HCT116 (cell line): ENCODE data around the gene UBQLN4. TPM values are rescaled to one million over a fixed set of nuclear protein-coding genes. Genes with fewer than 3 reads are reported as not detected.

ENCODE experiments used
- ATAC-seq: fragments of 200-7000 bp; cut with Tn5 transposase; 2 replicates; pipeline ENCODE4 v1.9.1; 2020; ENCODE audit warnings: mild to moderate bottlenecking, moderate library complexity
- BruUV-seq: library from RNA; stranded (reverse); fragments of 400-500 nt; replicated peaks from 2 replicates; lab custom pipeline; 2021; lab: Mats Ljungman, UMichigan
- CTCF ChIA-PET: fragments of 300-600 bp; sonication (Branson Sonifier 250); formaldehyde crosslinking; loops from one replicate; lab custom pipeline; 2021; ENCODE audit warnings: antibody characterized with exemption; lab: Charles Lee
- POLR2A ChIA-PET: fragments of 300-600, 350-600 bp; sonication (Branson Sonifier 250); formaldehyde crosslinking; loops from one replicate; lab custom pipeline; 2021; ENCODE audit warnings: antibody characterized with exemption; lab: Charles Lee
- RAD21 ChIA-PET, 2 experiments: fragments of 300-600 bp; sonication (Branson Sonifier 250); formaldehyde crosslinking; loops; one replicate each; lab custom pipeline; 2023; ENCODE audit warnings: low total read pairs in 2 of 2; ENCODE audit not compliant: uncharacterized antibody in 2 of 2, unreplicated experiment in 2 of 2, low non-redundant PET in 1 of 2; lab: Charles Lee
- DNase-seq: peaks from one replicate; pipeline ENCODE4 v3.0.0-alpha.2; 2010; ENCODE audit warnings: low read depth, low spot score
- H2AFZ ChIP-seq: fragments of 200-600 bp; shearing (Covaris generic), sonication (generic); 2 replicates; pipeline ENCODE4 v1.6.1; 2017; ENCODE audit warnings: low read depth, mixed run types, mixed read lengths, antibody characterized with exemption, low read length; ENCODE audit not compliant: poor library complexity, severe bottlenecking
- H3K27ac ChIP-seq: 2 replicates; pipeline ENCODE4 v1.5.1; 2012; ENCODE audit warnings: low read depth, low read length
- H3K27me3 ChIP-seq: fragments of 200-600 bp; sonication (generic); 2 replicates; pipeline ENCODE4 v1.6.1; 2016; ENCODE audit warnings: mixed run types, low read length, mixed read lengths; ENCODE audit not compliant: insufficient read depth
- H3K36me3 ChIP-seq, 2 experiments: fragments of 200-500 bp in 1 of 2; fragments of 200-600 bp in 1 of 2; sonication (Bioruptor generic) in 1 of 2; sonication (generic) in 1 of 2; 2 replicates each; pipeline versions ENCODE4 v1.5.1 to v1.6.1; 2014 to 2016; ENCODE audit warnings: low read length in 2 of 2, inconsistent platforms in 1 of 2, mixed read lengths in 1 of 2, mixed run types in 1 of 2; ENCODE audit not compliant: insufficient read depth in 2 of 2, control insufficient read depth in 1 of 2
- H3K4me1 ChIP-seq, 2 experiments: fragments of 200-600 bp in 1 of 2; sonication (generic) in 1 of 2; 2 replicates each; pipeline versions ENCODE4 v1.5.1 to v1.6.1; 2012 to 2017; ENCODE audit warnings: low read length in 2 of 2, inconsistent platforms in 1 of 2, mild to moderate bottlenecking in 1 of 2, mixed read lengths in 1 of 2, mixed run types in 1 of 2, moderate library complexity in 1 of 2; ENCODE audit not compliant: insufficient read depth in 2 of 2, control insufficient read depth in 1 of 2
- H3K4me2 ChIP-seq: fragments of 200-600 bp; sonication (generic); 2 replicates; pipeline ENCODE4 v1.6.1; 2017; ENCODE audit warnings: mixed run types, low read length, mixed read lengths
- H3K4me3 ChIP-seq, 2 experiments: fragments of 200-600 bp in 1 of 2; sonication (generic) in 1 of 2; replicated peaks in 1 of 2; 2 replicates each; pipeline ENCODE4 v1.5.1; 2011 to 2016; ENCODE audit warnings: low read length in 2 of 2, control low read depth in 1 of 2, low read depth in 1 of 2, mild to moderate bottlenecking in 1 of 2, mixed read lengths in 1 of 2, mixed run types in 1 of 2
- H3K79me2 ChIP-seq: fragments of 200-600 bp; sonication (generic); 2 replicates; pipeline ENCODE4 v1.6.1; 2017; ENCODE audit warnings: mild to moderate bottlenecking, mixed run types, low read length, moderate library complexity, mixed read lengths; ENCODE audit not compliant: insufficient read depth
- H3K9ac ChIP-seq: fragments of 200-600 bp; sonication (generic); 2 replicates; pipeline ENCODE4 v1.6.1; 2016; ENCODE audit warnings: low read length, mixed read lengths
- H3K9me2 ChIP-seq: fragments of 200-600 bp; sonication (generic), shearing (Covaris generic); 2 replicates; pipeline ENCODE4 v1.6.1; 2017; ENCODE audit warnings: mixed run types, mild to moderate bottlenecking, moderate library complexity; ENCODE audit not compliant: insufficient read depth
- H3K9me3 ChIP-seq, 2 experiments: fragments of 200-500 bp in 1 of 2; fragments of 200-600 bp in 1 of 2; sonication (Bioruptor generic) in 1 of 2; sonication (generic) in 1 of 2; 2 replicates each; pipeline ENCODE4 v1.6.1; 2014 to 2017; ENCODE audit warnings: low read length in 2 of 2, mixed read lengths in 2 of 2, inconsistent platforms in 1 of 2, low read depth in 1 of 2, mild to moderate bottlenecking in 1 of 2, mixed run types in 1 of 2, moderate library complexity in 1 of 2; ENCODE audit not compliant: control insufficient read depth in 1 of 2, insufficient read depth in 1 of 2
- H4K20me1 ChIP-seq: fragments of 200-600 bp; sonication (generic), shearing (Covaris generic); 2 replicates; pipeline ENCODE4 v1.6.1; 2017; ENCODE audit warnings: mixed run types, mild to moderate bottlenecking, moderate library complexity; ENCODE audit not compliant: insufficient read depth
- ATF3 ChIP-seq: IDR thresholded peaks from 2 replicates; pipeline ENCODE4 v1.6.1; 2012
- CBX3 ChIP-seq: IDR thresholded peaks from 2 replicates; pipeline ENCODE4 v1.6.1; 2012; ENCODE audit warnings: low read depth
- CEBPB ChIP-seq: IDR thresholded peaks from 2 replicates; pipeline ENCODE4 v1.6.1; 2012; ENCODE audit warnings: low read depth
- CTCF ChIP-seq, 3 experiments: fragments of 200-600 bp in 1 of 3; sonication (generic) in 1 of 3; IDR thresholded peaks in 2 of 3; conservative IDR thresholded peaks in 1 of 3; 2 replicates each; pipeline ENCODE4 v1.5.1; 2012 to 2017; ENCODE audit warnings: low read depth in 2 of 3, low read length in 2 of 3, antibody characterized with exemption in 1 of 3, borderline replicate concordance in 1 of 3, control low read depth in 1 of 3, mild to moderate bottlenecking in 1 of 3, mixed read lengths in 1 of 3, mixed run types in 1 of 3, moderate library complexity in 1 of 3; ENCODE audit not compliant: insufficient read depth in 1 of 3
- EGR1 ChIP-seq: IDR thresholded peaks from 2 replicates; pipeline ENCODE4 v1.6.1; 2012; ENCODE audit warnings: low read depth
- ELF1 ChIP-seq: IDR thresholded peaks from 2 replicates; pipeline ENCODE4 v1.6.1; 2012; ENCODE audit warnings: low read depth, borderline replicate concordance
- FOSL1 ChIP-seq: IDR thresholded peaks from 2 replicates; pipeline ENCODE4 v1.6.1; 2012; ENCODE audit warnings: low read depth
- JUND ChIP-seq: IDR thresholded peaks from 2 replicates; pipeline ENCODE4 v1.6.1; 2012
- POLR2AphosphoS5 ChIP-seq: IDR thresholded peaks from 2 replicates; pipeline ENCODE4 v1.6.1; 2011; ENCODE audit warnings: mild to moderate bottlenecking, low read depth, low read length, moderate library complexity
- RAD21 ChIP-seq: IDR thresholded peaks from 2 replicates; pipeline ENCODE4 v1.6.1; 2012; ENCODE audit warnings: low read depth, mild to moderate bottlenecking
- SIN3A ChIP-seq: IDR thresholded peaks from 2 replicates; pipeline ENCODE4 v1.6.1; 2012; ENCODE audit warnings: low read depth
- SRF ChIP-seq: IDR thresholded peaks from 2 replicates; pipeline ENCODE4 v1.6.1; 2012; ENCODE audit warnings: low read depth
- TCF7L2 ChIP-seq: IDR thresholded peaks from 2 replicates; pipeline ENCODE4 v1.7.0; 2011; ENCODE audit warnings: borderline replicate concordance, inconsistent platforms; ENCODE audit not compliant: insufficient read depth, insufficient read length; ENCODE audit errors: extremely low read depth
- YY1 ChIP-seq: IDR thresholded peaks from 2 replicates; pipeline ENCODE4 v1.6.1; 2011; ENCODE audit warnings: low read length, low read depth, moderate library complexity, mild to moderate bottlenecking; ENCODE audit not compliant: insufficient replicate concordance; ENCODE audit errors: extremely low read depth
- ZFX ChIP-seq: fragments of 450-650 bp; IDR thresholded peaks from 2 replicates; pipeline ENCODE4 v1.6.1; 2017
- intact Hi-C: fragments of 100-400 bp; cut with micrococcal nuclease; formaldehyde crosslinking; loops from 2 replicates; pipeline ENCODE4 v1.10.0; 2022
- total RNA-seq: library from RNA; stranded (reverse); gene quantifications from one replicate; pipeline ENCODE4 v1.2.1, GENCODE V29; 2021; ENCODE audit not compliant: unreplicated experiment
- TF ChIP-seq, protein P1 (sequence below): IDR thresholded peaks from 2 replicates; pipeline ENCODE4 v1.6.1; 2012
- TF ChIP-seq, protein P2 (sequence below): IDR thresholded peaks from 2 replicates; pipeline ENCODE4 v1.6.1; 2012; ENCODE audit warnings: low read depth

Gene UBQLN4
- total RNA-seq, 1 experiment from 2014 or later: 68.4 TPM

GRCh38 chr1:156075162-156075561 lies 21.6 kb upstream of the UBQLN4 start:
- H3K4me1 ChIP-seq: peaks cover 0 to 11% of the 10 kb centered on the region in 2 experiments; a peak in 2 of 4 replicates
- H3K9me2 ChIP-seq: no peaks in the 10 kb centered on the region
- ATAC-seq (peak; percentile 58), DNase-seq (no peak)
- no peak overlapping the region for H3K9ac ChIP-seq
- H3K4me2 ChIP-seq: no peak overlapping the region
- no TSS peak for BruUV-seq
- ChIA-PET CTCF (interaction anchor here (0.8 kb wide), 1 partner anchor 136 kb away, joined by 3 read pairs; no protein-coding TSS in a partner anchor), RAD21 (no interaction called here), POLR2A (no interaction called here)
- no peaks in the 10 kb centered on the region for H4K20me1 ChIP-seq
- H2AFZ ChIP-seq: no peak overlapping the region
- no peak overlapping the region for H3K27ac ChIP-seq
- H3K9me3 ChIP-seq: no peaks in the 10 kb centered on the region
- intact Hi-C loops: no loop called here
- no peak for TF ChIP-seq CEBPB
- TF ChIP-seq FOSL1: no peak
- TF ChIP-seq CBX3: no peak
- no peak for TF ChIP-seq ATF3
- TF ChIP-seq EGR1: no peak
- no peak for TF ChIP-seq RAD21
- no peak for TF ChIP-seq ZFX
- no peak for TF ChIP-seq ELF1
- no peaks in the 10 kb centered on the region for H3K27me3 ChIP-seq
- H3K4me3 ChIP-seq: no peak overlapping the region
- no peaks in the 10 kb centered on the region for H3K79me2 ChIP-seq
- H3K36me3 ChIP-seq: peaks cover 8 to 16% of the 10 kb centered on the region in 2 experiments; a peak in 3 of 4 replicates

- no peak overlapping the region for H3K4me3 ChIP-seq
- no peaks in the 10 kb centered on the region for H3K9me2 ChIP-seq
- H3K27ac ChIP-seq: no peak overlapping the region
- H3K4me2 ChIP-seq: no peak overlapping the region
- H3K4me1 ChIP-seq: peaks cover 0 to 11% of the 10 kb centered on the region in 2 experiments; a peak in 2 of 4 replicates
- peaks cover 13 to 20% of the 10 kb centered on the region in 2 experiments for H3K36me3 ChIP-seq
- H2AFZ ChIP-seq: no peak overlapping the region
- BruUV-seq: no TSS peak
- H3K79me2 ChIP-seq: no peaks in the 10 kb centered on the region
- no peaks in the 10 kb centered on the region for H4K20me1 ChIP-seq
- ChIA-PET RAD21 (no interaction called here), CTCF (no interaction called here), POLR2A (no interaction called here)
- ATAC-seq: no peak
- H3K9me3 ChIP-seq: no peaks in the 10 kb centered on the region
- no peaks in the 10 kb centered on the region for H3K27me3 ChIP-seq
- intact Hi-C loops: no loop called here
- no peak for DNase-seq
- H3K9ac ChIP-seq: no peak overlapping the region
- TF ChIP-seq CTCF (IDR thresholded peaks at IDR 0.05 in 2 of 3, conservative IDR thresholded peaks at IDR 0.05 in 1 of 3; ENCODE audit: borderline replicate concordance in 1 of 3, insufficient read depth in 1 of 3, low read depth in 2 of 3, low read length in 2 of 3) (no peak), POLR2AphosphoS5 (no peak), SIN3A (no peak), RAD21 (no peak), YY1 (no peak), ELF1 (no peak), TCF7L2 (no peak), JUND (no peak), SRF (no peak), CEBPB (no peak)
- TF ChIP-seq, protein P1, sequence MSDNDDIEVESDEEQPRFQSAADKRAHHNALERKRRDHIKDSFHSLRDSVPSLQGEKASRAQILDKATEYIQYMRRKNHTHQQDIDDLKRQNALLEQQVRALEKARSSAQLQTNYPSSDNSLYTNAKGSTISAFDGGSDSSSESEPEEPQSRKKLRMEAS: no peak
- TF ChIP-seq, protein P2, sequence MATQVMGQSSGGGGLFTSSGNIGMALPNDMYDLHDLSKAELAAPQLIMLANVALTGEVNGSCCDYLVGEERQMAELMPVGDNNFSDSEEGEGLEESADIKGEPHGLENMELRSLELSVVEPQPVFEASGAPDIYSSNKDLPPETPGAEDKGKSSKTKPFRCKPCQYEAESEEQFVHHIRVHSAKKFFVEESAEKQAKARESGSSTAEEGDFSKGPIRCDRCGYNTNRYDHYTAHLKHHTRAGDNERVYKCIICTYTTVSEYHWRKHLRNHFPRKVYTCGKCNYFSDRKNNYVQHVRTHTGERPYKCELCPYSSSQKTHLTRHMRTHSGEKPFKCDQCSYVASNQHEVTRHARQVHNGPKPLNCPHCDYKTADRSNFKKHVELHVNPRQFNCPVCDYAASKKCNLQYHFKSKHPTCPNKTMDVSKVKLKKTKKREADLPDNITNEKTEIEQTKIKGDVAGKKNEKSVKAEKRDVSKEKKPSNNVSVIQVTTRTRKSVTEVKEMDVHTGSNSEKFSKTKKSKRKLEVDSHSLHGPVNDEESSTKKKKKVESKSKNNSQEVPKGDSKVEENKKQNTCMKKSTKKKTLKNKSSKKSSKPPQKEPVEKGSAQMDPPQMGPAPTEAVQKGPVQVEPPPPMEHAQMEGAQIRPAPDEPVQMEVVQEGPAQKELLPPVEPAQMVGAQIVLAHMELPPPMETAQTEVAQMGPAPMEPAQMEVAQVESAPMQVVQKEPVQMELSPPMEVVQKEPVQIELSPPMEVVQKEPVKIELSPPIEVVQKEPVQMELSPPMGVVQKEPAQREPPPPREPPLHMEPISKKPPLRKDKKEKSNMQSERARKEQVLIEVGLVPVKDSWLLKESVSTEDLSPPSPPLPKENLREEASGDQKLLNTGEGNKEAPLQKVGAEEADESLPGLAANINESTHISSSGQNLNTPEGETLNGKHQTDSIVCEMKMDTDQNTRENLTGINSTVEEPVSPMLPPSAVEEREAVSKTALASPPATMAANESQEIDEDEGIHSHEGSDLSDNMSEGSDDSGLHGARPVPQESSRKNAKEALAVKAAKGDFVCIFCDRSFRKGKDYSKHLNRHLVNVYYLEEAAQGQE: no peak
These were observed 21.1 kb upstream of the UBQLN4 start for GRCh38 chr1:156074661-156075060.
